ENCODE data around the gene NFAM1.

GRCh38 chr22:42438293-42438650 is 6.1 kb upstream of the NFAM1 start:
- TF ChIP-seq, protein P1, sequence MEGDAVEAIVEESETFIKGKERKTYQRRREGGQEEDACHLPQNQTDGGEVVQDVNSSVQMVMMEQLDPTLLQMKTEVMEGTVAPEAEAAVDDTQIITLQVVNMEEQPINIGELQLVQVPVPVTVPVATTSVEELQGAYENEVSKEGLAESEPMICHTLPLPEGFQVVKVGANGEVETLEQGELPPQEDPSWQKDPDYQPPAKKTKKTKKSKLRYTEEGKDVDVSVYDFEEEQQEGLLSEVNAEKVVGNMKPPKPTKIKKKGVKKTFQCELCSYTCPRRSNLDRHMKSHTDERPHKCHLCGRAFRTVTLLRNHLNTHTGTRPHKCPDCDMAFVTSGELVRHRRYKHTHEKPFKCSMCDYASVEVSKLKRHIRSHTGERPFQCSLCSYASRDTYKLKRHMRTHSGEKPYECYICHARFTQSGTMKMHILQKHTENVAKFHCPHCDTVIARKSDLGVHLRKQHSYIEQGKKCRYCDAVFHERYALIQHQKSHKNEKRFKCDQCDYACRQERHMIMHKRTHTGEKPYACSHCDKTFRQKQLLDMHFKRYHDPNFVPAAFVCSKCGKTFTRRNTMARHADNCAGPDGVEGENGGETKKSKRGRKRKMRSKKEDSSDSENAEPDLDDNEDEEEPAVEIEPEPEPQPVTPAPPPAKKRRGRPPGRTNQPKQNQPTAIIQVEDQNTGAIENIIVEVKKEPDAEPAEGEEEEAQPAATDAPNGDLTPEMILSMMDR (IDR thresholded peaks at IDR 0.05) = no peak
- no peak for TF ChIP-seq POLR2A (IDR thresholded peaks at IDR 0.05)
